OCI-M2 (cell line): ENCODE results near the gene MTSS2.
"Not testable (repeated sequence)": the region's sequence is repeated elsewhere in the genome, so short reads cannot be mapped to it uniquely, and the experiment has no call there.

Source experiments
- DNase-seq: peaks from one replicate; lab custom pipeline; 2025; ENCODE audit not compliant: unreplicated experiment; lab: John Stamatoyannopoulos, UW

The MTSS2 gene

DNA sequence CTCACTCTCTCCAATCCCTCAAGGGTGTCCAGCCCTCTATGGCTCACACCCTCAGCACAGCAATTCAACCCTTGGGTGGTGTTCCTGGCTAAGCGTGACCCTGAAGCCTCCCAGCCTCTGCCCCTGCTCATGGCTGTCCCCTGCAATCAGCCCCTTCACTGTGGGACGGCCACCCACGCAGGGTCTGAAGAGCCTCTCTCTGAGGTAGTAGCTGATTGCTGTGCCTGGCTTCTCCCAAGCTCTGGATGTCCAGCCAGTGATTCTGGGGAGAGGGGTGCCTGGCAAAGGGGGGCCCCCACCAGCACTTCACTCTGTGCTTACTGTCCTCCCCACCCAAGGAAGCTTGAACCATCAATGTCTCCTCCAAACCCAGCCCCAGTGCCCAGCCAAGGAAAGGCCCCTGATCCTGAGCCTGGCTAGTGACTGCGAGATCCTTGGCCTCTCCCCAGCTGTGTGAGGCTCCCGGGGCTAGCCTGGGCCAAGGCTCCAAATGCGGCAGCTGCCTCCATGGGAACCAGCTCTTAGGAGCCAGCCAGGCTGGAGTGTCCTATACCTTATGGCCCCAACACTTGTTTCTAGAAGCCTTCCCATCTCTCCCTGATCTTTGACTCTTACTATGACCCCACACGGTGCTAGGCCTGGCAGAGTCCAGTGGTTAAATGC is 9.9 kb downstream of the MTSS2 start:
- DNase-seq: no peak

DNA sequence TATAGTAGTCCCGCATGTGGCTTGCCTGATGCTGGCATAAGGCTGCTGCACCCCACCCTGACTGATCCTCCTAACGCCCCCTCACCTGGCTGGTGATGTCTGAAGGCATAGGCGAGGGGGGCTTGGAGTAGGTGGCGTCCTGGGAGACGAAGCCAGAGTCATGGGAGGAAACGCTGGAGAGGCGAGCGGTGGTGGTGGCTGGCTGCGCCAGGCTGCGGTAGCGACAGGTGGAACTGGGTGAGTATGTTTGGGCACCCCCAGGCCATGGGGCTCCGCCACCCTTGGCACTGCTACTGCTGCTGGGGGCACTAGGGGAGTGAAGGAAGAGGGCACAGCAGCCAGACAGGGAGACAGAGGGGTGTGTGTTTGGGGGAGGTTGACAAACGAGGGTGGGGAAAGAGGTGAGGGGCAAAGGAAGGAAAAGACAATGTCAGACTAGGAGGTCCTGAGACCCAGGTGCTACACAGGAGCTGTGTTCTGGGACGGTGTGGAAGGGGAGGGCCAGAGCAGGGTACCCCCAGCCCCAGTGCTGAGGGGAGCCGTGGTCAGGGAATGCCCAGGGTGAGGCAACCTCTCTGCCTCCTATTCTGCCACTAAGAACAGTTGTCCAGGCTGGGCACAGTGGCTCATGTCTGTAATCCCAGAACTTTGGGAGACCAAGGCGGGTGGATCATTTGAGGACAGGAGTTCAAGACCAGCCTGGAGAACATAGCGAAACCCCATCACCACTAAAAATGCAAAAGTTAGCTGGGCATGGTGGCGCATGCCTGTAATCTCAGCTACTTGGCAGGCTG is 11.4 kb downstream of the MTSS2 start:
- no peak for DNase-seq

GRCh38 chr16:70670938-70671337 is 14.9 kb downstream of the MTSS2 start:
- not testable (repeated sequence) for DNase-seq

DNA sequence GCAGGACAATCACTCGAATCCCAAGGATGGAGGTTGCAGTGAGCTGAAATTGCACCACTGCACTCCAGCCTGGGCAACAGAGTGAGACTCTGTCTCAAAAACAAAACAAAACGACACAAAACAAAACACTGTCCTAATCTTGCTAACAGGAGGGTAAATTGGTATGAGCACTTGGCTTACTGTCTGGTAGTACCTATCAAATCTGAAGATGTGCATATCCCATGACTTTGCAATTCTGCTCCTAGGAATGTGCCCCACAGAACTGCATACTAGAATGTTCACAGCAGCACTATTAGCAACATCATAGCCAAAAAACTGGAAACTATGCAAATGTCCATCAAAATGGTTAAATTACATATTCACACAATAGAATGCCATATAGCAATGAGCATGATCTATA is 15.7 kb downstream of the MTSS2 start:
- DNase-seq: no peak

DNA sequence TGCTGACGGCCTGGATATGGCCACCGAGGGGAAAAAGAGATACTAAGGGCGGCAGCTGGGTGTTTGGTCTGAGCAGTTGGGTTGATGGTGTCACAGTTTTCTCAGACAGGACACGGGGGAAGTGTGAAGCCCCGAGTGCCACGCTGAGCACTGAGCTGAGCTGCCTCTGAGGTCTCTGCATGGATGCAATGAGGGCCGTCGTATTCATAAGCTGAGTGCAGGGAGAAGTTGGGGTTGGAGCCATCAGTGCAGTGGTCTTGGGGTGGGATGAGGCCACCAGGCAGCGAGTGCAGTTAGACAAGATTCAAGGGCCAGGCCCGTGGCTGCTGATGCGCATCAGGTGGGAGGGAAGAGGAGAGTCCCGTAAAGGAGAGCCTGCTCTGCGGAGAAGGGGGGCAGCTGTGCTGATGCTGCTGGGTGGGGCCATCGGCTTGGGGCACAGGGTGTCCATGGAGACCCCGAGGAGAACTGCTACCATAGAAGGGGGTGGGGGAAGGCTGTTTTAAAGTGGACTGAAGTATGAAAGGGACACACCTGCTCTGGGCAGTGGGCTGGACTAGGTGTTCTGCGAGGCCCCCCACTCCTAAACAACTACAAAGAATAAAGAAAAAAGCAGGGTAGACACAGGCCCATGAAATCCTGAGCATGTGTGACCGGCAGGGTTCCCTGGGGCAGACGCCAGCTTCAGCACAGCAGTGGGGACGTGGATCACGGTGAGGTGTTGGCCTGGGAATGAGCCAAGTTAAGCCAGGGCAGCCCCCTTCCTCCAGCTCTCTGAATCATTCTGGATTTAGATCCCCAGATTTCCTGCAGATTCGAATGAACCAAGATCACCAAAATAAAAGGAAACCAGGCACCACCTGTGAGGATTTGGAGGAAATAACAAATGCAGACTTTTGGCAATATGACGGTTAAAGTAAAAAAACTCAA is 19.8 kb downstream of the MTSS2 start:
- no peak for DNase-seq

- no peak for DNase-seq
Measured at GRCh38 chr16:70665113-70665694, 20.6 kb downstream of the MTSS2 start.

GRCh38 chr16:70664325-70665112 is 21.3 kb downstream of the MTSS2 start:
- no peak for DNase-seq

- DNase-seq: no peak
Measured at GRCh38 chr16:70663524-70664324, 22.1 kb downstream of the MTSS2 start.

- no peak for DNase-seq
Measured at GRCh38 chr16:70662991-70663523, 22.8 kb downstream of the MTSS2 start.

DNA sequence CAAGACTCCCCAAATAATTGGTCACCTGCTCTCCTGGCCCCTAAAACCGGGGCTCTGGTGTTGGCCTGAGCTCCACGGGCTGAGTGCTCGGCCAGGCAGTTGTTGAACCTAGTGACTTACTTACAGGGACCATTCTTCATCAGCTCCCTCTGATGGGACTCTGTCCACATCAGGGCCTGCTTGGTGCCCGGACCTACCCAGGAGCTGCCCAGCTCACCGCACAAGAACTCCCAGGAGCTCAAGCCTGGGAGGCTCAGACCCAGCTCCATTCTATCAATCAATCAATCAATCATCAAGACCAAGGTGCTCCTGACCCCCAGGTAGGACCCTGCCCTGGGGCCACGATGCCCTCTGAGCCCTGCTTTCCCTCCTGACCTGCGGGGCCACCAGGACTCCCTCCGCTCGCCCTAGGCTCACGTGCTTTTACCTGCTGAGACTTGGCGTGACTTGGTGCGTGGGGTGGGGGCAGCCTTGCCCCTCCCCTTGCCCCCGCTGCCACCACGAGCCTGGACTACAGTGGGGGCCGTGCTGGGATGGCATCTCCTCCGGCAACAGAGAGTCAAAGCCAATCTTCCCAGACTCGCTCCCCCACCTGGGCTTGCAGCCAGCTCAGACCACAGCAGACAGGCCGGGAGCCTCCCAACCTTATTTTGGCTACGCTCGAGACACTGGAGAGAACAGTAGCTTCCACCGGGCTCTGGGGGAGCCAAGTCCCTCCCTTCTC is 23.8 kb downstream of the MTSS2 start:
- DNase-seq: no peak

DNA sequence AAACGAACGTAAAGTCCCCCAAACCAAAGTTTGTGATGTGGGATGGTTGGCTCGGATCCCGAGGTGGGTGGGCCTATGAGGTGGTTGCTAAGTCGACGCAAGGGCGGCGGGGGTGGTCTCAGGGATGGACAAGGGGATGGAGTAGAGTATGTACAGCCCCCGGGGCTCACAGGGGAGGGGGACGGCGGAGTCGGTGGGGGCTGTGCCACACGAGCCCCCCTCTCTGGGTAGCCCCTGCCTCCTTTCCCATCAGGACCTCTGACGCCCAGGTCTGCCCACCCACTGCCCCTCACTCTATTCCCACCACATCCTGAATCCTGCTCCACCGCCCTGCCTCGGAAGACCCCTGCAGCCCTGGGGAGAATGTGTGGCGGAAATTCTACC is 24.3 kb downstream of the MTSS2 start:
- DNase-seq: no peak

GRCh38 chr16:70660672-70661350 is 25.0 kb downstream of the MTSS2 start:
- no peak for DNase-seq

- DNase-seq: no peak
Measured at GRCh38 chr16:70659953-70660671, 25.7 kb downstream of the MTSS2 start.

DNA sequence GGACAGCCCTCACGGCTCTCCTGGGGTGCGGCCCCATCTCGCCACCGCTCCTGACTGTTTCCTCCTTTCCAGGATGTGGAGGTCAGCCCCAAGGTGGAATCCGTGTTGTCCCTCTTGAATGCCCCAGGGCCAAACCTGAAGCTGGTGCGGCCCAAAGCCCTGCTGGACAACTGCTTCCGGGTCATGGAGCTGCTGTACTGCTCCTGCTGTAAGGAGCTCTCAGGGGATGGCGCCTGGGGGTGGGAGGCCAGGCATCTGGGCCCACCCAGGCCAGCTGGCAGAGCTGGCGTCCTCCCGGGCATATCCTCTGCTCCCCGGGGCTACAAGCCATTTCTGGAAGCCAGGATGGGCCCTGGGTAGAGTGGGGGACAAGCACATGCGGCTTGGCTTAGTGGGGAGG is 26.3 kb downstream of the MTSS2 start:
- DNase-seq: no peak

DNA sequence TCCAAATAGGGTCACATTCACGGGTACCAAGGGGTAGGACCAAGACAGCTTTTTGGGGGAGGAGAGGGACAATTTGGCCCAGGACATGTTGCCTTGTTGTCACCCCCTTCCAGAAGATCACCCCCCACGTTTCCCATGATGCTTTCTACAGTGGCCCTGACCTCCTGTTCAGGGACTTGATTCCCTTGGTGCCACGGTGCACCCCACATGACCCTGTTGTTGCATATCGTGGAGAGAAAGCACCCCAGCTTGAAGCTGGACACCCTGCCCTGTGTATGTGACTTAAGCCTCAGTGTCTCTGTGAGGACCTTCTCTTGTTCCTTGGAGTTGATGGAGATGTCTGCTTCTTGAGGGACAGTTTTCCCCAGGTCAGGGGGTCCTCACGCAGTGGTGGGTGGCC is 26.9 kb downstream of the MTSS2 start:
- no peak for DNase-seq

DNA sequence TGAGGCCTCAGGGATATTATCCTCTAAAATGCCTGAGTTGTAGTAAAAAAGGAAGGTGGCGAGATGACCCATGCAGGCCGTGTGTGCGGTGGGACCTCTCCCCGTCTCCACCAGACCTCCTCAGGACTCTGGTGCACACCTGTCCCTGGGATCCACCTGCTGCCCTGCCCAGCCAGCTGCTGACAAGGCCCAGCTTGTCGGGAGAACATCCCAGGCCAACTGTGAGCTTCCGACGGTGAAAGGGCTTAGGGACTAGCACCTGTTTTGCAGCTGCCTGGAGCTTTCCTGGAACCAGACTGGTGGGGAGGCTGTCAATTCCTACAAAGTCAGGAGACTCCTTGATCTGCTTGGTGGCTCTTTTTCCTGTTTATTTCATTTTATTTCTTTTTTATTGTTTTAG is 27.9 kb downstream of the MTSS2 start:
- DNase-seq: no peak

GRCh38 chr16:70656712-70657263 is 29.1 kb downstream of the MTSS2 start:
- DNase-seq: no peak
